ENCODE results near the gene ITGBL1.

The ITGBL1 gene

GRCh38 chr13:101554420-101555125 is 102.1 kb downstream of the ITGBL1 start:
- Histone ChIP-seq H3K9me3 (ENCODE audit: insufficient read depth, low read length, severe bottlenecking) (no peaks in the 10 kb centered on the region), H3K79me2 (ENCODE audit: insufficient read depth, low read length) (no peaks in the 10 kb centered on the region), H2AFZ (ENCODE audit: low read depth, low read length) (no peak overlapping the region), H3K4me3 (ENCODE audit: low read depth in 1 of 2, low read length in 2 of 2) (no peak overlapping the region), H3K27ac (ENCODE audit: low read length) (no peak overlapping the region), H3K27me3 (ENCODE audit: insufficient read depth, low read length, poor library complexity) (no peaks in the 10 kb centered on the region), H3K4me2 (ENCODE audit: insufficient read depth, low read length) (no peak overlapping the region), H4K20me1 (ENCODE audit: insufficient read depth, low read length) (no peaks in the 10 kb centered on the region), H3K9ac (ENCODE audit: low read depth, low read length) (no peak overlapping the region), H3K36me3 (ENCODE audit: insufficient read depth, low read length) (no peaks in the 10 kb centered on the region), H3K4me1 (ENCODE audit: insufficient read depth, low read length) (no peaks in the 10 kb centered on the region)
- ATAC-seq (ENCODE audit: insufficient read depth, low read depth) (no peak), DNase-seq (no peak)
- TF ChIP-seq EZH2 (IDR thresholded peaks at IDR 0.05; ENCODE audit: borderline replicate concordance, low read depth, low read length, severe bottlenecking) (no peak), CTCF (IDR thresholded peaks at IDR 0.05; ENCODE audit: borderline replicate concordance, extremely low read depth, low read length, poor library complexity, severe bottlenecking) (no peak)

GRCh38 chr13:101555610-101556009 is 103.1 kb downstream of the ITGBL1 start:
- Histone ChIP-seq H3K4me2 (ENCODE audit: insufficient read depth, low read length) (no peak overlapping the region), H3K27me3 (ENCODE audit: insufficient read depth, low read length, poor library complexity) (no peaks in the 10 kb centered on the region), H3K9me3 (ENCODE audit: insufficient read depth, low read length, severe bottlenecking) (no peaks in the 10 kb centered on the region), H3K27ac (ENCODE audit: low read length) (no peak overlapping the region), H4K20me1 (ENCODE audit: insufficient read depth, low read length) (no peaks in the 10 kb centered on the region), H2AFZ (ENCODE audit: low read depth, low read length) (no peak overlapping the region), H3K4me1 (ENCODE audit: insufficient read depth, low read length) (no peaks in the 10 kb centered on the region), H3K4me3 (ENCODE audit: low read depth in 1 of 2, low read length in 2 of 2) (no peak overlapping the region), H3K9ac (ENCODE audit: low read depth, low read length) (no peak overlapping the region), H3K79me2 (ENCODE audit: insufficient read depth, low read length) (no peaks in the 10 kb centered on the region), H3K36me3 (ENCODE audit: insufficient read depth, low read length) (no peaks in the 10 kb centered on the region)
- ATAC-seq (ENCODE audit: insufficient read depth, low read depth), result no peak
- no peak for TF ChIP-seq EZH2 (IDR thresholded peaks at IDR 0.05; ENCODE audit: borderline replicate concordance, low read depth, low read length, severe bottlenecking)
- TF ChIP-seq CTCF (IDR thresholded peaks at IDR 0.05; ENCODE audit: borderline replicate concordance, extremely low read depth, low read length, poor library complexity, severe bottlenecking), result no peak
- no peak for DNase-seq

GRCh38 chr13:101556676-101557123 is 104.2 kb downstream of the ITGBL1 start:
- H3K9ac ChIP-seq (ENCODE audit: low read depth, low read length), result no peak overlapping the region
- TF ChIP-seq CTCF (IDR thresholded peaks at IDR 0.05; ENCODE audit: borderline replicate concordance, extremely low read depth, low read length, poor library complexity, severe bottlenecking) (no peak), EZH2 (IDR thresholded peaks at IDR 0.05; ENCODE audit: borderline replicate concordance, low read depth, low read length, severe bottlenecking) (no peak)
- no peak overlapping the region for H3K27ac ChIP-seq (ENCODE audit: low read length)
- no peak overlapping the region for H2AFZ ChIP-seq (ENCODE audit: low read depth, low read length)
- no peaks in the 10 kb centered on the region for H3K27me3 ChIP-seq (ENCODE audit: insufficient read depth, low read length, poor library complexity)
- H3K79me2 ChIP-seq (ENCODE audit: insufficient read depth, low read length), result no peaks in the 10 kb centered on the region
- H3K9me3 ChIP-seq (ENCODE audit: insufficient read depth, low read length, severe bottlenecking), result no peaks in the 10 kb centered on the region
- ATAC-seq (ENCODE audit: insufficient read depth, low read depth), result no peak
- no peaks in the 10 kb centered on the region for H4K20me1 ChIP-seq (ENCODE audit: insufficient read depth, low read length)
- H3K36me3 ChIP-seq (ENCODE audit: insufficient read depth, low read length), result no peaks in the 10 kb centered on the region
- no peaks in the 10 kb centered on the region for H3K4me1 ChIP-seq (ENCODE audit: insufficient read depth, low read length)
- no peak for DNase-seq
- H3K4me2 ChIP-seq (ENCODE audit: insufficient read depth, low read length), result no peak overlapping the region
- H3K4me3 ChIP-seq (ENCODE audit: low read depth in 1 of 2, low read length in 2 of 2), result no peak overlapping the region
